Testis (tissue), 3 donors: ENCODE results near the gene PLBD2. TPM values are rescaled to one million over a fixed set of nuclear protein-coding genes. Genes with fewer than 3 reads are reported as not detected.

Experiments
- DNase-seq: peaks from one replicate; pipeline ENCODE4 v3.0.0-alpha.2; 2019
- H3K27ac ChIP-seq, 2 donors: fragments of 200-600 bp; sonication (generic); one replicate each; pipeline ENCODE4 v1.5.1; 2019
- H3K27me3 ChIP-seq: fragments of 200-600 bp; sonication (generic); one replicate; pipeline ENCODE4 v1.5.1; 2019
- H3K36me3 ChIP-seq: fragments of 200-600 bp; sonication (generic); one replicate; pipeline ENCODE4 v1.5.1; 2017; ENCODE audit warnings: low read depth; ENCODE audit errors: missing control alignments
- H3K4me1 ChIP-seq: fragments of 200-600 bp; sonication (generic); one replicate; pipeline ENCODE4 v1.5.1; 2019
- H3K4me3 ChIP-seq, 2 donors: fragments of 200-600 bp; sonication (generic); one replicate each; pipeline ENCODE4 v1.5.1; 2017 to 2019
- H3K9me3 ChIP-seq: fragments of 200-600 bp; sonication (generic); one replicate; pipeline ENCODE4 v1.5.1; 2017
- POLR2A ChIP-seq: fragments of 450-650 bp; IDR thresholded peaks from one replicate; pipeline ENCODE4 v1.6.1; 2017; ENCODE audit warnings: antibody characterized with exemption, mild to moderate bottlenecking, moderate library complexity
- WGBS, 2 donors: methylation state at CpG; one replicate each; pipeline ENCODE4 v1.1.5; 2018; 5-methylcytosine and 5-hydroxymethylcytosine counted together
- intact Hi-C: fragments of 100-400 bp; cut with DNase I; formaldehyde crosslinking; loops from one replicate; pipeline ENCODE4 v1.15.1; 2023; ENCODE audit warnings: low total_unique reads
- polyA plus RNA-seq: library from polyadenylated mRNA; stranded (reverse); fragments of 350-450 nt; fragmentation: Illumina TruSeq; extraction: RNeasy Lipid Tissue Mini Kit (QIAGEN cat#74804); gene quantifications from one replicate; pipeline ENCODE4 v1.2.3, GENCODE V29; 2014; ENCODE audit warnings: low read depth, low replicate concordance; ENCODE audit not compliant: insufficient read depth
- total RNA-seq, 2 donors: library from RNA; depleted of rRNA; stranded (reverse); fragments of >200 nt; gene quantifications; one replicate each; pipeline ENCODE4 v1.2.3, GENCODE V29; 2016
- TF ChIP-seq, protein P1 (sequence below), 3 experiments: fragments of 450-650 bp in 2 of 3; fragments of 200-600 bp in 1 of 3; sonication (generic) in 1 of 3; IDR thresholded peaks; one replicate each; pipeline ENCODE4 v1.5.1; 2016 to 2019; ENCODE audit warnings: antibody characterized with exemption in 3 of 3, mild to moderate bottlenecking in 2 of 3, moderate library complexity in 1 of 3

Gene PLBD2
- total and polyA plus RNA-seq, 3 donors from 2014 or later: 110 to 126 (median 120) TPM

DNA sequence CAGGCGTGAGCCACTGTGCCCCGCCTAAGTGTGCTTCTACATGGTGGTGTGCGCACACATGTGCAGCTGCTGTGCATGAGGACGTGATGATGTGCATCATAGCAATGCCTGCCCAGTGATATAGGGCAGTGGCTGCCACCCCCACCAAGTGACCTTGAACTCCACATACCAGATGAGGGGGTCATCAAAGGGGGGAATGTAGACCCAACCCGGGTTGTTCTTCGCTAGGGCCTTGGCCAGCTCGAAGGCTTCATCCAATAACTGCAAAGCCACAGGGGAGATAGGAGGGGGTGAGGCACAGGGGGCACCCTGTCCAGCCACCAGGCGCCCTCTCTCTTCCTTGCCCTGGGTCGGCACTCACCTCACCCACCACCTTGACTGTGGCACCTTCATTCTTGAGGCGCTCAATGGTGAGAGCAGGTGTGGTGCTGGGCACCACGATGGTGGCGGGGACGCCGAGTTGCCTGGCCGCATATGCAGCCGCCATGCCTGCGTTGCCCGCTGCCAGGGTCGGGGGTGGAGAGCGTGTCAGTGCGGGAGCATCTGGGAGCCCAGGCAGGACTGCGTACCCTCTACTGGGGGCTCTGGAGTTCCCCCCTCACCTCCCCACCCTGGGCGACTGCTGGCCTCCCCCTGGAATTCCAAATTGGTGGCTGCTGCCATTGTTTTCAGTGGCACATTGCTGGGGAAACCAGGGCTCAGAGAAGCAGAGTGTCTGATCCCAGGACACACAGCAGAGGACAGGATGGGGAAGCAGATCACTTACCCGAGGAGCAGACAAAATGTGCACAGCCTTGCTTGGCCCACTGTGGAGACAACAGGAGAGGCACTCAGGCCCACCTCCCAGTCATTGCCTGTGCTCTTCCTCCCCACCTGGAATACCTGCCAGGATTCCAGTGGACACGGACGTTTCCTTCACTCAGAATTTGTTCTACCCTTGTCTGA lies 40.2 kb downstream of the PLBD2 start:
- H3K27me3 ChIP-seq: no peaks in the 10 kb centered on the region
- H3K27ac ChIP-seq: no peak overlapping the region
- H3K36me3 ChIP-seq: no peaks in the 10 kb centered on the region
- H3K4me3 ChIP-seq: no peak overlapping the region
- H3K4me1 ChIP-seq: no peaks in the 10 kb centered on the region
- H3K9me3 ChIP-seq: no peaks in the 10 kb centered on the region
- intact Hi-C loops: no loop called here
- WGBS, 2 donors: 68 to 73% methylated on average over 18 to 26 of the region's 26 CpGs
- no peak for TF ChIP-seq POLR2A
- TF ChIP-seq, protein P1, sequence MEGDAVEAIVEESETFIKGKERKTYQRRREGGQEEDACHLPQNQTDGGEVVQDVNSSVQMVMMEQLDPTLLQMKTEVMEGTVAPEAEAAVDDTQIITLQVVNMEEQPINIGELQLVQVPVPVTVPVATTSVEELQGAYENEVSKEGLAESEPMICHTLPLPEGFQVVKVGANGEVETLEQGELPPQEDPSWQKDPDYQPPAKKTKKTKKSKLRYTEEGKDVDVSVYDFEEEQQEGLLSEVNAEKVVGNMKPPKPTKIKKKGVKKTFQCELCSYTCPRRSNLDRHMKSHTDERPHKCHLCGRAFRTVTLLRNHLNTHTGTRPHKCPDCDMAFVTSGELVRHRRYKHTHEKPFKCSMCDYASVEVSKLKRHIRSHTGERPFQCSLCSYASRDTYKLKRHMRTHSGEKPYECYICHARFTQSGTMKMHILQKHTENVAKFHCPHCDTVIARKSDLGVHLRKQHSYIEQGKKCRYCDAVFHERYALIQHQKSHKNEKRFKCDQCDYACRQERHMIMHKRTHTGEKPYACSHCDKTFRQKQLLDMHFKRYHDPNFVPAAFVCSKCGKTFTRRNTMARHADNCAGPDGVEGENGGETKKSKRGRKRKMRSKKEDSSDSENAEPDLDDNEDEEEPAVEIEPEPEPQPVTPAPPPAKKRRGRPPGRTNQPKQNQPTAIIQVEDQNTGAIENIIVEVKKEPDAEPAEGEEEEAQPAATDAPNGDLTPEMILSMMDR (IDR thresholded peaks at IDR 0.05): no peak
- DNase-seq: no peak

DNA sequence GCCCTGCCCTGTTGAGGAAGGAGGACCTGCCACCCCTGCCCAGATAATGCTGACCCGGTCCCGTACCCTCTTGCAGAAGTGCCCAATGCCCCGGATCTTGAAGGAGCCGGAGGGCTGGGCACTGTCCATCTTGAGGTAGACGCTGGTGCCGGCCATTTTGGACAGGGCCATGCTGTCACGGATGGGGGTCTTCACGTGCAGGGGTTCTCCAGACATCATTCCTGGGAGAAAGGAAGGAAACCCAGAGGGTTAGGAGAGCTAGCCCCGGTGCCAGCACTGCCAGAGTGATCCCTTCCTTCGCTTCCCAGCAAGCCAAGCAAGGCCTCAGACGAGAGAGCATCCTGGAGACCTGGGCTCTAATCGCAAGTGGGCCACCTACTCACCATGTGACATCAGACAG lies 41.1 kb downstream of the PLBD2 start:
- Histone ChIP-seq H3K9me3 (no peaks in the 10 kb centered on the region), H3K4me1 (no peaks in the 10 kb centered on the region), H3K27ac (no peak overlapping the region), H3K36me3 (no peaks in the 10 kb centered on the region), H3K27me3 (no peaks in the 10 kb centered on the region), H3K4me3 (no peak overlapping the region)
- intact Hi-C loops: no loop called here
- no peak for TF ChIP-seq POLR2A
- TF ChIP-seq, protein P1 (IDR thresholded peaks at IDR 0.05): no peak
- 88 to 90% methylated on average over 12 of the region's 12 CpGs for WGBS, 2 donors
- DNase-seq: no peak

DNA sequence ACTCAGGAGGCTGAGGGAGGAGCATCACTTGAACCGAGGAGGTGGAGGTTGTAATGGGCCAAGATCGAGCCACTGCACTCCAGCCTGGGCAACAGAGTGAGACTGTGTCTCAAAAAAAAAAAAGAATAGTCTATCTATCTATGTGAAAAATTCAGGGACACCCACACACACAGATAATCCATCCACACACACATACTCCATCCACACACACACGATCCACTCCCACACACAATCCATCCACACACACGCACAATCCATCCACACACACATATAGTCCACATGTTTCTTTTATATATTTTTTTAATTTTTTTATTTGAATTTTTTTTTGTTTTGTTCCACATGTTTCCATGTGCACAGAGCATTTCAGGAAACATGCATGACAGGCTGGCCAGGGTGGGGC lies 42.0 kb downstream of the PLBD2 start:
- no peaks in the 10 kb centered on the region for H3K9me3 ChIP-seq
- H3K27me3 ChIP-seq: no peaks in the 10 kb centered on the region
- no peaks in the 10 kb centered on the region for H3K4me1 ChIP-seq
- WGBS, 2 donors: 76 to 86% methylated on average over 4 of the region's 4 CpGs
- intact Hi-C loops: no loop called here
- H3K27ac ChIP-seq: no peak overlapping the region
- no peak overlapping the region for H3K4me3 ChIP-seq
- no peaks in the 10 kb centered on the region for H3K36me3 ChIP-seq
- no peak for DNase-seq
- TF ChIP-seq, protein P1 (IDR thresholded peaks at IDR 0.05): no peak
- no peak for TF ChIP-seq POLR2A

- TF ChIP-seq, protein P1 (IDR thresholded peaks at IDR 0.05): no peak
- no peak for TF ChIP-seq POLR2A
- Histone ChIP-seq H3K4me1 (no peaks in the 10 kb centered on the region), H3K27ac (no peak overlapping the region), H3K9me3 (no peaks in the 10 kb centered on the region), H3K27me3 (no peaks in the 10 kb centered on the region), H3K36me3 (no peaks in the 10 kb centered on the region), H3K4me3 (no peak overlapping the region)
- 84 to 85% methylated on average over 11 to 13 of the region's 13 CpGs for whole genome bisulfite sequencing, 2 donors
- no peak for DNase-seq
- intact Hi-C loops: no loop called here
These were observed 42.9 kb downstream of the PLBD2 start for GRCh38 chr12:113401066-113402000.
